H1 (cell line): ENCODE data around the gene TMOD4. TPM values are rescaled to one million over a fixed set of nuclear protein-coding genes. Genes with fewer than 3 reads are reported as not detected.
A peak's percentile ranks its signal among the peaks of the same experiment; 100 is the strongest.

ENCODE experiments used
- CTCF ChIA-PET: fragments of 300-600 bp; sonication (Branson Sonifier 250); formaldehyde crosslinking; loops from one replicate; lab custom pipeline; 2021; ENCODE audit not compliant: partially characterized antibody; lab: Charles Lee
- POLR2A ChIA-PET: fragments of 300-600 bp; sonication (Branson Sonifier 250); formaldehyde crosslinking; loops from one replicate; lab custom pipeline; 2021; ENCODE audit warnings: inconsistent platforms; ENCODE audit not compliant: partially characterized antibody; lab: Charles Lee
- DNase-seq, 2 experiments: peaks; one replicate each; pipeline versions ENCODE4 v3.0.0 to v3.0.0-alpha.2; 2010 to 2022; ENCODE audit warnings: low spot score in 2 of 2, low read depth in 1 of 2, mixed read lengths in 1 of 2
- FAIRE-seq: peaks from 2 replicates; lab custom pipeline; 2011; peaks lifted over from hg19 to GRCh38; lab: Jason Lieb, UNC
- H2AFZ ChIP-seq: 2 replicates; pipeline ENCODE4 v1.8.1; 2012; ENCODE audit warnings: low read length, inconsistent platforms
- H2AK5ac ChIP-seq: 2 replicates; pipeline ENCODE4 v1.6.1; 2013; ENCODE audit warnings: low read depth, low read length
- H2BK120ac ChIP-seq: replicated peaks from 2 replicates; pipeline ENCODE3; 2013; ENCODE audit warnings: low read depth, low read length, inconsistent platforms
- H2BK12ac ChIP-seq: 2 replicates; pipeline ENCODE4 v1.6.1; 2013; ENCODE audit warnings: low read depth, low read length
- H2BK15ac ChIP-seq: 2 replicates; pipeline ENCODE4 v1.6.1; 2013; ENCODE audit warnings: low read length
- H2BK20ac ChIP-seq: 2 replicates; pipeline ENCODE4 v1.6.1; 2013; ENCODE audit warnings: low read length
- H2BK5ac ChIP-seq: 2 replicates; pipeline ENCODE4 v1.6.1; 2013; ENCODE audit warnings: low read depth, low read length
- H3K14ac ChIP-seq: 2 replicates; pipeline ENCODE4 v1.6.1; 2013; ENCODE audit warnings: inconsistent platforms; ENCODE audit not compliant: insufficient read length
- H3K18ac ChIP-seq: 2 replicates; pipeline ENCODE4 v1.6.1; 2013; ENCODE audit warnings: low read length; ENCODE audit errors: extremely low read depth
- H3K23ac ChIP-seq: 2 replicates; pipeline ENCODE4 v1.6.1; 2013; ENCODE audit warnings: inconsistent platforms; ENCODE audit not compliant: insufficient read length
- H3K23me2 ChIP-seq: 2 replicates; pipeline ENCODE4 v1.6.1; 2013; ENCODE audit warnings: low read depth, low read length
- H3K27ac ChIP-seq: 2 replicates; pipeline ENCODE4 v1.6.1; 2011; ENCODE audit warnings: low read depth, low read length, inconsistent platforms
- H3K27me3 ChIP-seq, 4 experiments: replicated peaks in 1 of 4; 1 replicate in 1 of 4; 2 replicates in 3 of 4; pipeline versions ENCODE4 v1.6.1 to v1.8.1; 2011 to 2013; ENCODE audit warnings: low read length in 3 of 4, mild to moderate bottlenecking in 3 of 4, inconsistent platforms in 2 of 4, mixed read lengths in 2 of 4, moderate library complexity in 1 of 4; ENCODE audit not compliant: control insufficient read depth in 3 of 4, insufficient read depth in 3 of 4; ENCODE audit errors: extremely low read depth in 1 of 4
- H3K36me3 ChIP-seq, 4 experiments: 2 replicates each; pipeline versions ENCODE4 v1.6.1 to v1.8.1; 2011 to 2013; ENCODE audit warnings: mild to moderate bottlenecking in 4 of 4, low read length in 3 of 4, moderate library complexity in 2 of 4, control low read depth in 1 of 4, inconsistent platforms in 1 of 4; ENCODE audit not compliant: insufficient read depth in 4 of 4, control insufficient read depth in 2 of 4
- H3K4ac ChIP-seq: replicated peaks from 2 replicates; pipeline ENCODE3; 2013; ENCODE audit warnings: low read length, low read depth, mixed read lengths, inconsistent platforms; ENCODE audit not compliant: insufficient read length
- H3K4me1 ChIP-seq, 4 experiments: replicated peaks in 1 of 4; 1 replicate in 1 of 4; 2 replicates in 3 of 4; pipeline versions ENCODE4 v1.6.1 to v1.8.1; 2011 to 2013; ENCODE audit warnings: low read length in 3 of 4, inconsistent platforms in 2 of 4, mixed read lengths in 1 of 4; ENCODE audit not compliant: insufficient read depth in 4 of 4, control insufficient read depth in 3 of 4
- H3K4me2 ChIP-seq, 2 experiments: 2 replicates each; pipeline versions ENCODE4 v1.6.1 to v1.8.1; 2011 to 2013; ENCODE audit warnings: low read depth in 2 of 2, low read length in 2 of 2, control low read depth in 1 of 2, inconsistent platforms in 1 of 2, mild to moderate bottlenecking in 1 of 2; ENCODE audit not compliant: insufficient read depth in 1 of 2
- H3K4me3 ChIP-seq, 4 experiments: fragments of 200-600, 300-600 bp in 1 of 4; sonication (generic), shearing (Covaris generic), sonication (Bioruptor Twin) in 1 of 4; 2 replicates each; pipeline versions ENCODE4 v1.5.1 to v1.8.1; 2011 to 2016; ENCODE audit warnings: low read length in 4 of 4, low read depth in 3 of 4, control low read depth in 2 of 4, inconsistent platforms in 2 of 4, mild to moderate bottlenecking in 2 of 4, mixed read lengths in 1 of 4, moderate library complexity in 1 of 4; ENCODE audit not compliant: insufficient read depth in 2 of 4; ENCODE audit errors: extremely low read depth in 1 of 4
- H3K56ac ChIP-seq: replicated peaks from 2 replicates; pipeline ENCODE3; 2013; ENCODE audit warnings: low read depth, mild to moderate bottlenecking, mixed read lengths, low read length, inconsistent platforms; ENCODE audit not compliant: insufficient read length
- H3K79me1 ChIP-seq: 2 replicates; pipeline ENCODE4 v1.6.1; 2013; ENCODE audit warnings: low read depth, low read length, control low read depth
- H3K79me2 ChIP-seq, 2 experiments: 2 replicates each; pipeline versions ENCODE4 v1.6.1 to v1.8.1; 2012 to 2013; ENCODE audit warnings: low read length in 2 of 2, mild to moderate bottlenecking in 2 of 2, inconsistent platforms in 1 of 2; ENCODE audit not compliant: insufficient read depth in 2 of 2, control insufficient read depth in 1 of 2
- H3K9ac ChIP-seq, 4 experiments: replicated peaks in 1 of 4; 1 replicate in 1 of 4; 2 replicates in 3 of 4; pipeline versions ENCODE4 v1.6.1 to v1.8.1; 2011 to 2013; ENCODE audit warnings: low read depth in 3 of 4, low read length in 3 of 4, control low read depth in 2 of 4, mild to moderate bottlenecking in 2 of 4, moderate library complexity in 2 of 4, inconsistent platforms in 1 of 4; ENCODE audit errors: extremely low read depth in 1 of 4
- H3K9me3 ChIP-seq, 2 experiments: 2 replicates each; pipeline versions ENCODE4 v1.6.1 to v1.8.1; 2012 to 2013; ENCODE audit warnings: mild to moderate bottlenecking in 2 of 2, moderate library complexity in 2 of 2, control low read depth in 1 of 2, inconsistent platforms in 1 of 2, low read depth in 1 of 2, low read length in 1 of 2, mixed read lengths in 1 of 2; ENCODE audit not compliant: insufficient read depth in 2 of 2
- H4K20me1 ChIP-seq, 2 experiments: replicated peaks in 1 of 2; 2 replicates each; pipeline versions ENCODE3 to v1.8.1; 2011 to 2013; ENCODE audit warnings: inconsistent platforms in 2 of 2, low read length in 2 of 2, mild to moderate bottlenecking in 1 of 2; ENCODE audit not compliant: insufficient read depth in 2 of 2, control insufficient read depth in 1 of 2
- H4K5ac ChIP-seq: 2 replicates; pipeline ENCODE4 v1.6.1; 2013; ENCODE audit warnings: low read length, low read depth, mixed read lengths, inconsistent platforms; ENCODE audit not compliant: insufficient read length
- H4K8ac ChIP-seq: 2 replicates; pipeline ENCODE4 v1.8.0; 2013; ENCODE audit warnings: mild to moderate bottlenecking, moderate library complexity, low read length, inconsistent platforms; ENCODE audit not compliant: insufficient read depth; ENCODE audit errors: extremely low read depth
- H4K91ac ChIP-seq: replicated peaks from 2 replicates; pipeline ENCODE3; 2013; ENCODE audit warnings: low read length, mixed read lengths, inconsistent platforms; ENCODE audit not compliant: insufficient read length
- CTCF ChIP-seq, 3 experiments: IDR thresholded peaks; 1 replicate in 2 of 3; 2 replicates in 1 of 3; pipeline versions ENCODE4 v1.5.1 to v1.6.1; 2011; ENCODE audit warnings: low read length in 3 of 3, mild to moderate bottlenecking in 3 of 3, inconsistent platforms in 2 of 3, low read depth in 1 of 3, moderate library complexity in 1 of 3; ENCODE audit not compliant: insufficient read depth in 1 of 3; ENCODE audit errors: control extremely low read depth in 1 of 3
- SIN3A ChIP-seq, 2 experiments: IDR thresholded peaks in 1 of 2; conservative IDR thresholded peaks in 1 of 2; 2 replicates each; pipeline ENCODE4 v1.6.1; 2011 to 2012; ENCODE audit warnings: low read length in 2 of 2, improper control_type of control experiment in 1 of 2, low read depth in 1 of 2, mild to moderate bottlenecking in 1 of 2
- WGBS, 2 experiments: shearing (Covaris generic) in 1 of 2; methylation state at CpG; one replicate each; pipeline versions ENCODE4 v1.1.6 to v1.1.7; 2013 to 2015; ENCODE audit warnings: low lambda C conversion rate in 2 of 2, mixed read lengths in 2 of 2, inconsistent platforms in 1 of 2, low coverage in 1 of 2, missing lambda C conversion rate in 1 of 2; ENCODE audit not compliant: insufficient replicate concordance in 2 of 2, insufficient coverage in 1 of 2, insufficient read length in 1 of 2; ENCODE audit errors: extremely low coverage in 1 of 2, missing lambda C conversion rate in 1 of 2; 5-methylcytosine and 5-hydroxymethylcytosine counted together
- polyA plus RNA-seq, 7 experiments: library from polyadenylated mRNA; depleted of rRNA in 3 of 7; stranded (reverse) in 5 of 7; unstranded in 2 of 7; fragments of >200 nt in 5 of 7; fragments of 200-250 nt in 2 of 7; gene quantifications; 1 replicate in 5 of 7; 2 replicates in 1 of 7; 4 replicates in 1 of 7; pipeline versions ENCODE4 v1.2.1 to v1.2.3, GENCODE V29; 2011 to 2013; ENCODE audit warnings: missing spikeins in 2 of 7, mixed read lengths in 2 of 7
- total RNA-seq: library from RNA; stranded (reverse); fragmentation: NEBNext Ultra II Directional; extraction: Animal tissue kit (Norgen Biotek cat#: 25700); gene quantifications from 2 replicates; pipeline ENCODE4 v1.2.1, GENCODE V29; 2021

Gene TMOD4
- total and polyA plus RNA-seq, 2 of the 8 experiments (the other 6 are each of a cell fraction or from before 2014, with no cell fraction given): 0.42 TPM; not detected in 1

DNA sequence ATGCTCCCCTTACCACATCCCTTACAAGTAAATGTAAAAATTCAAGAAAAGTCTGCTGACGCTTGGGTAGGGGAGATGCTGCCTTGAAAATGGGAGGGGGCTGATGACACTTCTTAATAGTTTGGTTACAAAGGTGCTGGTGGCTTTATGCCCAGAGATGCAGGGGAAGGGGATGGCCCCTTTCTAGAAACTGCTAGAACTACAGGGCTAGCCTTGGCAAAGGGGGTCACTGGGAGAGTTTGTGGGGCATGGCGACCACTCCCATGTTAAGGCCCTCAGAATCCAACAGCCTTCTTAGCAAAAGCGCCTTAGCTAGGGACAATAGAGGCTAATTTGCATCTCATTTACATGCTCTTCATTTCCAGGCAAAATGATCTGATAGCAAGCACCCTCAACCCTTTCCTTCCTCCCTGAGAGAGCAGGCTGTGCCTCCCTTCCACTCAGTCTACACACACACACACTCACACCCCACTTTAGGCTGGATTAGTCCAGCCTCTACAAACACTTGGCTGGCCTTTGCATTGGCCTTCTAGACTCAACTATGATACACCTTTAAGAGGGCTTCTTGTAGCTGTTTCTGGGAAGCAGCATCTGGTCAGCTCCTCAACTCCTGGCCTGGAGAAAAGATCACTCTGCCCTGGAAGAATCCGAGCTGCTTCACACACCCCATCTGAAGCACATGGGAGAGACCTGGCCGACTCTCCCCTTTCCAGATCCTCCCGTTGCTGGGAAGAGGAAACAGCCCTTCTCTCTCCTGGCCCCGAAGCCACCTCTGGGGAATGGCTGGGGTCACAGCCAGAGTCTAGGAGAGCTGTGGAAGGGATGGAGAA is 31.1 kb downstream of the TMOD4 start:
- no peak overlapping the region for H2BK120ac ChIP-seq
- peak overlapping the region; percentile 81 to 88 (median 85); a peak in 6 of 8 replicates for H3K4me3 ChIP-seq
- H3K9ac ChIP-seq: 0 out of 7 replicates have a peak overlapping the region, but pooled peaks of 1 of the 4 experiments have one; percentile 42
- peaks cover 0 to 17% (median 8%) of the 10 kb centered on the region in 4 experiments; a peak in 5 of 7 replicates for H3K27me3 ChIP-seq
- peak overlapping the region; percentile 11 for H3K4ac ChIP-seq
- H3K14ac ChIP-seq: no peak overlapping the region
- no peak overlapping the region for H4K8ac ChIP-seq
- 58% methylated on average over 6 of the region's 7 CpGs; no CpG with 5 or more reads in 1 of the 2 experiments for WGBS, 2 experiments
- no peak for FAIRE-seq
- H3K79me1 ChIP-seq: peaks cover 5% of the 10 kb centered on the region; the same call in 1 of the 2 replicates
- H2AFZ ChIP-seq: no peak overlapping the region
- no peak overlapping the region for H3K23ac ChIP-seq
- no peaks in the 10 kb centered on the region for H4K20me1 ChIP-seq
- H2BK12ac ChIP-seq: peak overlapping the region; percentile 51; the same call in 1 of the 2 replicates
- peak overlapping the region; percentile 81; the same call in 1 of the 2 replicates for H2BK15ac ChIP-seq
- no peak overlapping the region for H4K91ac ChIP-seq
- CTCF ChIA-PET: interaction anchor here (0.7 to 4.7 kb wide), 11 partner anchors 10 to 63 kb away, joined by 3 to 54 read pairs (median 5); partner anchors contain the start of gene TNFAIP8L2
- peak overlapping the region; percentile 20; the same call in 1 of the 2 replicates for H2AK5ac ChIP-seq
- H3K18ac ChIP-seq: peak overlapping the region; percentile 17
- no peak for DNase-seq
- peaks cover 15 to 31% (median 21%) of the 10 kb centered on the region in 4 experiments for H3K4me1 ChIP-seq
- no peak for TF ChIP-seq CTCF (IDR thresholded peaks at IDR 0.05; ENCODE audit: control extremely low read depth in 1 of 3, insufficient read depth in 1 of 3, low read depth in 1 of 3, low read length in 3 of 3)
- 0 out of 4 replicates have a peak, but pooled peaks of 1 of the 2 experiments have one; percentile 19 for TF ChIP-seq SIN3A (conservative IDR thresholded peaks at IDR 0.05 in 1 of 2, IDR thresholded peaks at IDR 0.05 in 1 of 2; ENCODE audit: low read depth in 1 of 2, low read length in 2 of 2)
- no peaks in the 10 kb centered on the region for H3K9me3 ChIP-seq
- H3K56ac ChIP-seq: no peak overlapping the region
- H3K23me2 ChIP-seq: peaks cover 16% of the 10 kb centered on the region
- no peaks in the 10 kb centered on the region for H3K79me2 ChIP-seq
- peak overlapping the region; percentile 98 to 100 for H3K4me2 ChIP-seq
- H4K5ac ChIP-seq: no peak overlapping the region
- no peaks in the 10 kb centered on the region; a peak in 2 of 8 replicates for H3K36me3 ChIP-seq
- POLR2A ChIA-PET: interaction anchor here (1.1 to 10.7 kb wide), 6 partner anchors 11 to 183 kb away, joined by 3 to 124 read pairs (median 5); partner anchors contain the start of genes LYSMD1, SCNM1 and TNFAIP8L2
- peak overlapping the region; percentile 47; the same call in 1 of the 2 replicates for H2BK5ac ChIP-seq
- no peak overlapping the region; the same call in 1 of the 2 replicates for H2BK20ac ChIP-seq
- H3K27ac ChIP-seq: no peak overlapping the region
